LNCaP clone FGC (cell line): Measurements from ENCODE around the gene UST.

Source experiments
- DNase-seq: peaks from one replicate; pipeline ENCODE4 v3.0.0-alpha.2; 2011; ENCODE audit warnings: low read depth
- H3K4me3 ChIP-seq: 2 replicates; pipeline ENCODE4 v1.5.1; 2011; ENCODE audit warnings: mild to moderate bottlenecking, low read depth, low read length, control low read depth
- TF ChIP-seq, protein P1 (sequence below): IDR thresholded peaks from 2 replicates; pipeline ENCODE4 v1.5.1; 2012; ENCODE audit warnings: mild to moderate bottlenecking; ENCODE audit not compliant: control insufficient read depth, insufficient read depth; ENCODE audit errors: extremely low read depth

UST gene

DNA sequence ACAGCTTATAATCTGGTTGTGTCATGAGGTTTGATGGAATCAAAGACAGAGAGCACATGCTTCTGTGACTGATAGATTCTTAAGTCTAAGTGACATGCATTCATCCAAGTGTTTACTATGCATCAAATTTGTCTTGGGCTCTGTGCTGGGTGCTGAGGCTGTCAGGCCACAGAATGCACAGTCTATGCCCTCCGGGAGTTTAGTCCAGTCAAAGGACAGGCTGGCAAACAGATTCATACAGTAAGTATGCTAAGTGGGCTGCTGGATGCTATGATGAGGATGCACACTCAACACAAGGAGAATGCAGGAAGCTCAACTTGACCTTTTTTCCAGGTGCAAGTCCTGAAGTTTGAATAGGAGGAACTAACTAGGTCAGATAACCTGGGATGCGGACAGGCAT, 146.7 kb downstream of the UST start:
- DNase-seq = no peak
- H3K4me3 ChIP-seq = no peak overlapping the region
- TF ChIP-seq, protein P1, sequence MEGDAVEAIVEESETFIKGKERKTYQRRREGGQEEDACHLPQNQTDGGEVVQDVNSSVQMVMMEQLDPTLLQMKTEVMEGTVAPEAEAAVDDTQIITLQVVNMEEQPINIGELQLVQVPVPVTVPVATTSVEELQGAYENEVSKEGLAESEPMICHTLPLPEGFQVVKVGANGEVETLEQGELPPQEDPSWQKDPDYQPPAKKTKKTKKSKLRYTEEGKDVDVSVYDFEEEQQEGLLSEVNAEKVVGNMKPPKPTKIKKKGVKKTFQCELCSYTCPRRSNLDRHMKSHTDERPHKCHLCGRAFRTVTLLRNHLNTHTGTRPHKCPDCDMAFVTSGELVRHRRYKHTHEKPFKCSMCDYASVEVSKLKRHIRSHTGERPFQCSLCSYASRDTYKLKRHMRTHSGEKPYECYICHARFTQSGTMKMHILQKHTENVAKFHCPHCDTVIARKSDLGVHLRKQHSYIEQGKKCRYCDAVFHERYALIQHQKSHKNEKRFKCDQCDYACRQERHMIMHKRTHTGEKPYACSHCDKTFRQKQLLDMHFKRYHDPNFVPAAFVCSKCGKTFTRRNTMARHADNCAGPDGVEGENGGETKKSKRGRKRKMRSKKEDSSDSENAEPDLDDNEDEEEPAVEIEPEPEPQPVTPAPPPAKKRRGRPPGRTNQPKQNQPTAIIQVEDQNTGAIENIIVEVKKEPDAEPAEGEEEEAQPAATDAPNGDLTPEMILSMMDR = no peak

DNA sequence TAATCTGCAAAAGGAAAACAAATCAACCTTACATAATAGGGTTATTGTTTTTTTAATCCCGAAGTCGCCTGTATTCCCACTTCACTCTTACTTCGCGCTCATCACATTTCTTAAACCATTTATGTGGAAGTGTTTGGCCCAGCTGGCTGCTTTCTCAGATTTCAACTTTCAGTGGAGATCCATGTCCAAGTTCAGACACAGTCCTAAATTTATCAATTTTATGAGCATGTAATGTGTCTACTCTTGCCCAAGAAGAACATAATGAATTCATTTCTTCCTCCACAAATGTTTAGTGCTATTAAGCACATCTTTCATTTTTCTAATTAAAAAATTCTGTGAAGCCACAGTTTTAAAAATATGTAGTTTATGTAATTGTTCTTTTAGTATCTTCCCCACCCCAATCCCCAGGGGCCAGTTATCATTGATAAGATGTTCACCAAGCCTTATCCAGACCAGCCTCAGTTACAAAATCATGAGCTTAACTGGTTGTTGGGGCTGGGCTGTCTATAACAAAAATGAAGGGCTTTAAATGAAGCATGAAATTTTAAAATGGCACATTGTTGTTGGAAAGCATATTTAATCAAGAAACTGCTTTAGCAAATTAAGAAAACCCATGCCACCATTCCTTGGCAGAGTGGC, 151.7 kb downstream of the UST start:
- DNase-seq = no peak
- no peak overlapping the region for H3K4me3 ChIP-seq
- TF ChIP-seq, protein P1 = no peak

DNA sequence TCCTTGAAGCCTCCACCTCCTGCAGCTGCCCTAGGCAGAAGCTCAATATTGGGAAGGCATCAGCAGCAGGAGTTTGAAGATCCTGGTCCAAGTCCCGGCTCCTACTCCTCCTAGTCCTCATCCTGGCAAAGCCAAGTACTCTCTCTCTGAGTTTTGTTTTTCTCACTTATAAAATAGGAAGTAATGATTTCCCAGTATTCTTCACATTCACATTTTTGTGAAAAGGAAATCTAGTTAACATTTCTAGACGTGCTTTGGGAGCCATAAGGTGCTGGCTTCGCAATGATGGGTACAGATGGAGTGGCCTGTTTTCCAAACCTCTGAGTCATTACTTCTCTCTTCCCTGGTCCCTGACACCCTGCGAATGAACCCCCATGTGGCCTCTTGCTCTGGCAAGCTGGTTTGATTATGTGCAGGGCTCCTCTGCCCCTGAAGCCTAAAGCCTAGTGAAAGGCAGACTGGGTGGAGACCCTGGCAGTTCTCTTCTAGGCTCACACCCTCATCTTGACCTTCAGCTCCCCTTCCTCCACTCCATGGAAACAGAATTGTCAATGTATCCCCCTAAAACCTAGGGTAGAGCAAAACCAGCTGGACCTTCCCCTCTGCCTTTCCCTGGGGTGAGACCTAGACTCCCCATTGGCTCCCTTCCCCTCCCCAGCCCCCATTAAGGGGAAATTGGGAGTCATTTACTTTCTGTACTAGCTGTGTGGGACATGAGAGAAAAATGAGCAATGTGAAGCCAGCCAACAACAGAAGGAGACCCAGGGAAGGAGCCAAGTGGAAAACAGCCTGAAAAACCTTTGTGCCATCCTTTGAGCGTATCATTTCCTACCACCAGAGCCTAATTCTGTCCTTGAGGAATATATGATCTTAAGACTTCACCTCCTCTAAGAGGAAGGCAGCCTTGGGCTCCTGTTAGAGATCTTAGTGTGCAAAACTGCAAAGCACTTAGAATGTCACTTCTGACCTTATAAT, 158.4 kb downstream of the UST start:
- no peak for DNase-seq
- TF ChIP-seq, protein P1 = no peak
- no peak overlapping the region for H3K4me3 ChIP-seq

DNA sequence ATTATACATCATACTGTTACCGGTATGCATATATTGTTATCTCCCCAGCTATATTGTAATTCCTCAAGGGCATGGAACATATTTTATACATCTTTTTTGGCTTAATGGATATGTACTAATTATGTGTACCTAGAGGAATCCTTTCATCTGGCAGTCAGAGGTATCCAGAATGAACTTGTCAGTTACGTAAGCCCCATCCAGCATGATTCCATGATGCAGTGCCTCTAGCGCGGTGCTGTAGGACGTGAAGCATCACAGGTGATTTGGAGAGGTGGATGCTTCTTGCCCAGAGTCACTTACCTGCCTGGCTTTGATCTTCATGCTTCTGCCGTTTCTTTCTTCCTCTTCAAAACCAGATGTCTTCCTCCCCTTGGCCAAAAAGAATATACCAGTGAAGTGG, 159.1 kb downstream of the UST start:
- no peak for DNase-seq
- H3K4me3 ChIP-seq = no peak overlapping the region
- TF ChIP-seq, protein P1 = no peak

DNA sequence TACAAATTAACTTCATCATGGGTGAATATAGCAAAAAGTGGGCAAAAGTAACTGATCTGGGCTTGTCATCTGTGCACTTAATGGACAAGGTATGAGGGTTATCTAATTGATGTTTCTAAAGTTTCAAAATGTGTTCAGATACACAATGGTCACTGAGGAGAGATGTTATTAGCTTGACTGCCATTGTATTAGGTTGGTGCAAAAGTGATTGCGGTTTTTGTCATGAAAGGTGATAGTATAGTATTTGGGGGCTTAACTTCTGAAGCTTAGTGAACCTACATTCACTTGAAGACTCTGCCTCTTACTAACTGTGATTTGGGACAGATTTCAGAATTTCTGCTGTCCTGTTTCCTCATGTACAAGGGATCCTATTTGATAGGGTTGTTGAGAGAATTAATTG, 159.6 kb downstream of the UST start:
- no peak overlapping the region for H3K4me3 ChIP-seq
- no peak for DNase-seq
- TF ChIP-seq, protein P1 = no peak

DNA sequence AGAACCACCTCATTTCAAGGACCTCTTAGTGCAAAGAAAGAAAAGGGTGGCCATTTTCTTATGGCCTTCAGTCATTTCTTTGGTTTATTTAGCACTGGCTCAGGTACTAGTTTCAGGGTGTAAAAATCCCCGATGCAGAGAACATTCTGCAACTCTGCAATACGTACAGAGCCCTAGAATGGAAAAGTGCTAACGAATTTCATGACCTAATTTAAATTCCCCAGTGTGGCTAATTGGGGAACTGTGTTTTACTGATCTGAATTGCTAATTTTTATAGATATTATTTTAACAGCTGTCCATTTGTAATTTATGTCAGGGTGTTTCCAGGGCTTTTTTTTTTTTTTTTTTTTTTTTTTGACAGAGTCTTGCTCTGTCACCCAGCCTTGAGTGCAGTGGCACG, 160.7 kb downstream of the UST start:
- no peak for DNase-seq
- TF ChIP-seq, protein P1 = no peak
- no peak overlapping the region for H3K4me3 ChIP-seq
